CD14-positive monocyte (primary cell): ENCODE data around the gene DLGAP1. TPM values are rescaled to one million over a fixed set of nuclear protein-coding genes. Genes with fewer than 3 reads are reported as not detected.

Experiments used
- DNase-seq, 3 donors: peaks; one replicate each; pipeline ENCODE4 v3.0.0-alpha.2; 2011 to 2022
- H2AFZ ChIP-seq: 2 replicates; pipeline ENCODE4 v1.6.0; 2012; ENCODE audit warnings: mild to moderate bottlenecking, low read depth, low read length, inconsistent platforms; ENCODE audit not compliant: insufficient read depth, poor library complexity, severe bottlenecking
- H3K27ac ChIP-seq, 2 donors: 1 replicate in 1 of 2; 2 replicates in 1 of 2; pipeline ENCODE4 v1.5.1; 2012 to 2013; ENCODE audit warnings: low read length in 2 of 2, control low read depth in 1 of 2, inconsistent platforms in 1 of 2, low read depth in 1 of 2, mild to moderate bottlenecking in 1 of 2
- H3K27me3 ChIP-seq, 2 donors: one replicate each; pipeline versions ENCODE4 v1.6.0 to v1.6.1; 2011 to 2013; ENCODE audit warnings: low read length in 2 of 2; ENCODE audit not compliant: control insufficient read depth in 2 of 2, insufficient read depth in 2 of 2
- H3K36me3 ChIP-seq, 2 donors: replicated peaks in 1 of 2; 1 replicate in 1 of 2; 2 replicates in 1 of 2; pipeline versions ENCODE4 v1.5.1 to v1.6.1; 2012 to 2013; ENCODE audit warnings: low read length in 2 of 2, control low read depth in 1 of 2, inconsistent platforms in 1 of 2, mild to moderate bottlenecking in 1 of 2; ENCODE audit not compliant: insufficient read depth in 2 of 2, control insufficient read depth in 1 of 2
- H3K4me1 ChIP-seq, 2 donors: 1 replicate in 1 of 2; 2 replicates in 1 of 2; pipeline versions ENCODE4 v1.5.1 to v1.6.1; 2012 to 2013; ENCODE audit warnings: low read length in 2 of 2, control low read depth in 1 of 2, inconsistent platforms in 1 of 2, mild to moderate bottlenecking in 1 of 2, moderate library complexity in 1 of 2; ENCODE audit not compliant: insufficient read depth in 2 of 2, control insufficient read depth in 1 of 2
- H3K4me2 ChIP-seq: replicated peaks from 2 replicates; pipeline ENCODE3; 2012; ENCODE audit warnings: low read length, moderate library complexity, mild to moderate bottlenecking; ENCODE audit not compliant: poor library complexity, severe bottlenecking; ENCODE audit errors: extremely low read depth
- H3K4me3 ChIP-seq, 3 experiments: fragments of 200-600 bp in 1 of 3; sonication (generic) in 1 of 3; replicated peaks in 1 of 3; 1 replicate in 2 of 3; 2 replicates in 1 of 3; pipeline ENCODE4 v1.5.1; 2011 to 2013; ENCODE audit warnings: low read length in 3 of 3, mild to moderate bottlenecking in 3 of 3, control low read depth in 2 of 3, low read depth in 2 of 3, inconsistent platforms in 1 of 3, moderate library complexity in 1 of 3
- H3K79me2 ChIP-seq: 2 replicates; pipeline ENCODE4 v1.6.0; 2012; ENCODE audit warnings: mild to moderate bottlenecking, control low read depth, inconsistent platforms, low read length, moderate library complexity; ENCODE audit not compliant: insufficient read depth
- H3K9ac ChIP-seq: 2 replicates; pipeline ENCODE4 v1.6.0; 2017; ENCODE audit warnings: low read length, mild to moderate bottlenecking; ENCODE audit not compliant: insufficient read depth, poor library complexity, severe bottlenecking
- H3K9me3 ChIP-seq, 2 donors: replicated peaks in 1 of 2; 1 replicate in 1 of 2; 2 replicates in 1 of 2; pipeline versions ENCODE4 v1.5.1 to v1.6.1; 2012 to 2013; ENCODE audit warnings: low read length in 2 of 2, control low read depth in 1 of 2; ENCODE audit not compliant: control insufficient read depth in 1 of 2, insufficient read depth in 1 of 2
- H4K20me1 ChIP-seq: 2 replicates; pipeline ENCODE4 v1.6.0; 2012; ENCODE audit warnings: mild to moderate bottlenecking, low read length, control low read depth, moderate library complexity; ENCODE audit not compliant: insufficient read depth
- H3K27ac Mint-ChIP-seq, 7 donors: one replicate each; pipeline ENCODE4 v1.8.0; 2020; ENCODE audit warnings: mild to moderate bottlenecking in 7 of 7, mixed read lengths in 7 of 7, moderate library complexity in 6 of 7, inconsistent platforms in 2 of 7
- H3K27me3 Mint-ChIP-seq, 3 donors: one replicate each; pipeline ENCODE4 v1.8.0; 2021 to 2022; ENCODE audit warnings: low read depth in 3 of 3, mild to moderate bottlenecking in 3 of 3, mixed read lengths in 3 of 3, moderate library complexity in 3 of 3, inconsistent platforms in 1 of 3
- H3K36me3 Mint-ChIP-seq, 2 donors: one replicate each; pipeline ENCODE4 v1.8.0; 2020; ENCODE audit warnings: mixed read lengths in 2 of 2, inconsistent platforms in 1 of 2, mild to moderate bottlenecking in 1 of 2
- H3K4me1 Mint-ChIP-seq: one replicate; pipeline ENCODE4 v1.8.0; 2020; ENCODE audit warnings: mild to moderate bottlenecking, mixed read lengths
- H3K4me3 Mint-ChIP-seq, 2 donors: one replicate each; pipeline ENCODE4 v1.8.0; 2020; ENCODE audit warnings: mild to moderate bottlenecking in 2 of 2, mixed read lengths in 2 of 2, moderate library complexity in 1 of 2
- H3K9me3 Mint-ChIP-seq, 7 donors: one replicate each; pipeline ENCODE4 v1.8.0; 2020 to 2022; ENCODE audit warnings: mixed read lengths in 7 of 7, mild to moderate bottlenecking in 6 of 7, moderate library complexity in 6 of 7, inconsistent platforms in 2 of 7
- CTCF ChIP-seq: fragments of 200-600 bp; IDR thresholded peaks from one replicate; pipeline ENCODE4 v1.8.0; 2022; ENCODE audit warnings: antibody characterized with exemption, mild to moderate bottlenecking
- WGBS: methylation state at CpG from one replicate; pipeline ENCODE4 v1.1.5; 2013; ENCODE audit warnings: missing lambda C conversion rate; ENCODE audit not compliant: insufficient coverage; 5-methylcytosine and 5-hydroxymethylcytosine counted together
- intact Hi-C, 2 donors: fragments of 100-400 bp; cut with micrococcal nuclease; formaldehyde crosslinking; loops; one replicate each; pipeline versions ENCODE4 v1.15.0 to v1.15.1; 2023
- polyA plus RNA-seq, 3 donors: library from polyadenylated mRNA; depleted of rRNA in 1 of 3; unstranded in 2 of 3; stranded (reverse) in 1 of 3; fragments of 300-500 nt in 2 of 3; fragments of >200 nt in 1 of 3; fragmentation: Illumina TruSeq in 2 of 3; gene quantifications; 1 replicate in 2 of 3; 2 replicates in 1 of 3; pipeline ENCODE4 v1.2.3, GENCODE V29; 2012 to 2021

Gene DLGAP1
- polyA plus RNA-seq, 3 donors = 0.09 to 0.42 TPM; not detected in 1

- no peak overlapping the region for H3K4me2 ChIP-seq
- H3K4me3 ChIP-seq = no peak overlapping the region
- H3K9me3 ChIP-seq = peaks cover 0 to 4% of the 10 kb centered on the region in 2 donors
- H3K27me3 ChIP-seq = no peaks in the 10 kb centered on the region
- no peak overlapping the region for H3K9ac ChIP-seq
- no peaks in the 10 kb centered on the region for H3K27me3 Mint-ChIP-seq
- no peak overlapping the region for H2AFZ ChIP-seq
- no peaks in the 10 kb centered on the region for H3K4me1 ChIP-seq
- no peak overlapping the region for H3K4me3 Mint-ChIP-seq
- intact Hi-C loops = no loop called here
- 71% methylated on average over 3 of the region's 5 CpGs for WGBS
- peaks cover 0 to 8% (median 5%) of the 10 kb centered on the region in 7 donors for H3K9me3 Mint-ChIP-seq
- H3K27ac ChIP-seq = no peak overlapping the region
- no peak overlapping the region for H3K27ac Mint-ChIP-seq
- no peaks in the 10 kb centered on the region for H3K36me3 ChIP-seq
- H4K20me1 ChIP-seq = no peaks in the 10 kb centered on the region
- no peak for TF ChIP-seq CTCF
- DNase-seq = peak in 2 of 3 donors; percentile 28 to 48
- no peaks in the 10 kb centered on the region for H3K79me2 ChIP-seq
- H3K4me1 Mint-ChIP-seq = no peaks in the 10 kb centered on the region
- H3K36me3 Mint-ChIP-seq = no peaks in the 10 kb centered on the region
Observed at GRCh38 chr18:3612315-3612714, 842.8 kb downstream of the DLGAP1 start.

- Histone ChIP-seq H3K79me2 (no peaks in the 10 kb centered on the region), H3K4me1 (peaks cover under 1 to 1% of the 10 kb centered on the region in 2 donors), H3K36me3 (no peaks in the 10 kb centered on the region), H3K9ac (no peak overlapping the region), H2AFZ (no peak overlapping the region), H3K4me3 (no peak overlapping the region), H3K27ac (no peak overlapping the region), H3K4me2 (no peak overlapping the region), H3K27me3 (no peaks in the 10 kb centered on the region), H4K20me1 (no peaks in the 10 kb centered on the region), H3K9me3 (no peaks in the 10 kb centered on the region)
- intact Hi-C loops = no loop called here
- DNase-seq = no peak
- Mint-ChIP-seq H3K36me3 (no peaks in the 10 kb centered on the region), H3K27me3 (no peaks in the 10 kb centered on the region), H3K27ac (no peak overlapping the region), H3K9me3 (peaks cover 0 to 4% (median 0%) of the 10 kb centered on the region in 7 donors), H3K4me3 (no peak overlapping the region), H3K4me1 (no peaks in the 10 kb centered on the region)
- 96% methylated on average over 13 of the region's 15 CpGs for WGBS
- no peak for TF ChIP-seq CTCF
Observed at GRCh38 chr18:3611313-3612090, 843.6 kb downstream of the DLGAP1 start.
